Measurements from ENCODE around the gene FRAS1.
"Not testable (repeated sequence)": the region's sequence is repeated elsewhere in the genome, so short reads cannot be mapped to it uniquely, and the experiment has no call there.

Gene FRAS1

DNA sequence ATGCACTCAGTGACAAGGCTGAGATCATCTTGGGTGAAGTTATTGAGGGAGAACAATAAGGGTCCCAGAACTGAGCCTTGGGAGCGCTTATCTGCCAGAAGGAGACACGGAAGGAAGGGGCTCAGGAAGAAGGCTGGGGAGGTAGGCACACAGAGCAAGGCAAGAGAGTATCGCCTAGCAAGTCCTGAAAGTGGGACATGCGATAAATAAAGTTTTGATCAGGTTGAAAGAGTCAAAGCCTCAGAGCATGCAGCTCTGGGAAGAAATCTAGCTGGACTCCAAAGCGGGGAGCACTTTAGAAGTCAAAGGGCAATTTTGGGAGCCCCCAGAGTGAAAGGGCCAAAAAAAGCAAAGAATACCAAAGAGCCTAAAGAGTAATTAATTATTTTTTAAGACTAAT is 476.7 kb downstream of the FRAS1 start:
- in situ Hi-C loops (cut with MboI; ENCODE audit: low sequenced_read_pairs, unreplicated experiment) = no loop called here
- no peak for TF ChIP-seq CTCF (IDR thresholded peaks at IDR 0.05; ENCODE audit: borderline replicate concordance, control extremely low read depth, extremely low read depth, insufficient read depth, missing control alignments)

GRCh38 chr4:78534286-78534955 is 477.3 kb downstream of the FRAS1 start:
- no peak for TF ChIP-seq CTCF (IDR thresholded peaks at IDR 0.05; ENCODE audit: borderline replicate concordance, control extremely low read depth, extremely low read depth, insufficient read depth, missing control alignments)
- in situ Hi-C loops (cut with MboI; ENCODE audit: low sequenced_read_pairs, unreplicated experiment) = no loop called here
- DNase-seq (ENCODE audit: low spot score) = no peak

More for the DNA sequence above, 476.7 kb downstream of the FRAS1 start:
- DNase-seq (ENCODE audit: low spot score) = no peak

GRCh38 chr4:78542373-78542772 is 485.2 kb downstream of the FRAS1 start:
- in situ Hi-C loops (cut with MboI; ENCODE audit: low sequenced_read_pairs, unreplicated experiment) = no loop called here
- DNase-seq (ENCODE audit: low spot score) = no peak
- TF ChIP-seq CTCF (IDR thresholded peaks at IDR 0.05; ENCODE audit: borderline replicate concordance, control extremely low read depth, extremely low read depth, insufficient read depth, missing control alignments) = no peak

DNA sequence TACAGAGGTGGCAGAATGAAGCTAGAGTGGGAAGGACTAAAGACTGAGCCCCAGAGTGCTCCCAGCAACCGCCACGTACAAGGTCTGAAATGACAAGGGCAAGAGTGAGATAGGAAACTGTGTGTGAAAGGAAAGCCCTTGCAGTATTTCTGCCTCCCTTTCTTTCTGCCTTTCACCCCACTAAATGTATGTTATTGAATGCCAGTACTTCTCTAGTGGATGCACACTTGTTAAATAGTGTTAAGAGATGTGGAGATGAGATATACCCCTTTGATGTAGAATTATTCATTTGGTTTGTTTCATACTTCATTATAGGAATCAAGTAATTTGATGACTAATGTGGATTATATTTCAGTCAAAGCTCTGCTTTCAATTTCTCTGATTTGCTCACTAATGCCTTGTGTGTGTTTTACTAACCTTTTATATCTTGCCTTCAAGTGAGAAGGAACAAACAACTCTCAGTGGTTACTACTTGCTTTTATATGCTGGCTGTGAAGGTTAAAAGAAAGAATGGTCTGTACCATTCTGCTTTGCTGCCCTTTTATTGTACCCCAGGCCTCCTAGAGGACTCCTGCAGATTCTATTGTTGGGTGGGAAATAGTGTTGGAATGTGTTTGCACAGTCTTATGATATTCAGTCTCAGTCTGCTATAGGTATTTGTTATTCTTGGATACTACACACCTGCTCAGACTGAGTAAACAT is 486.5 kb downstream of the FRAS1 start:
- no peak for TF ChIP-seq CTCF (IDR thresholded peaks at IDR 0.05; ENCODE audit: borderline replicate concordance, control extremely low read depth, extremely low read depth, insufficient read depth, missing control alignments)
- in situ Hi-C loops (cut with MboI; ENCODE audit: low sequenced_read_pairs, unreplicated experiment) = no loop called here

DNA sequence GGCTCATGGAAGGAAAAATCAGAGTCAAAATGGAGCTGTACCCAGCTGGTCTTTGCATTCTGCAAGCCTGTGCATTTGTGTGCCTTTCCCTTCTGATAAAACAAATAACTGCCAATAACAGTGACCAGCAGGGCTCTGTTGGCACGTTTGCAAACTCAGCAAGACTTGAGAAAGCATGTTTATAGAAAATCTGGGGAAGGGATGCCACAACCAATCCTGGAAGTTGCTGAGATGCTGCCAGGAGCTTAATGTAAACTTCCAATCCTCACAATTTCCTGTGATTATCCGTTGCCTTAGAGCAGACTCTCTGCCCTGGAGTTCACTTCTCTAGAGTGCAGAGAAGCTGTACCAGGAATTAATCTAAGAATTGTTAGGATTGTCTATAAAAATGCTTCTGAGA is 487.6 kb downstream of the FRAS1 start:
- in situ Hi-C loops (cut with MboI; ENCODE audit: low sequenced_read_pairs, unreplicated experiment) = no loop called here
- no peak for DNase-seq (ENCODE audit: low spot score)
- TF ChIP-seq CTCF (IDR thresholded peaks at IDR 0.05; ENCODE audit: borderline replicate concordance, control extremely low read depth, extremely low read depth, insufficient read depth, missing control alignments) = no peak

More for the DNA sequence above, 486.5 kb downstream of the FRAS1 start:
- DNase-seq (ENCODE audit: low spot score) = no peak

GRCh38 chr4:78545275-78546246 is 488.4 kb downstream of the FRAS1 start:
- DNase-seq (ENCODE audit: low spot score) = no peak
- in situ Hi-C loops (cut with MboI; ENCODE audit: low sequenced_read_pairs, unreplicated experiment) = no loop called here
- no peak for TF ChIP-seq CTCF (IDR thresholded peaks at IDR 0.05; ENCODE audit: borderline replicate concordance, control extremely low read depth, extremely low read depth, insufficient read depth, missing control alignments)

DNA sequence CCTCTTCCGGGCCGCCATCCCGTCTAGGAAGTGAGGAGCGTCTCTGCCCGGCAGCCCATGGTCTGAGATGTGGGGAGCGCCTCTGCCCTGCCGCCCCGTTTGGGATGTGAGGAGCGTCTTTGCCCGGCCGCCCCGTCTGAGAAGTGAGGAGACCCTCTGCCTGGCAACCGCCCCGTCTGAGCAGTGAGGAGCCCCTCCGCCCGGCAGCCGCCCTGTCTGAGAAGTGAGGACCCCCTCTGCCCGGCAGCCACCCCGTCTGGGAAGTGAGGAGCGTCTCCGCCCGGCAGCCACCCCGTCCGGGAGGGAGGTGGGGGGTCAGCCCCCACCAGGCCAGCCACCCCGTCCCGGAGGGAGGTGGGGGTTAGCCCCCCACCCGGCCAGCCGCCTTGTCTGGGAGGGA is 490.8 kb downstream of the FRAS1 start:
- in situ Hi-C loops (cut with MboI; ENCODE audit: low sequenced_read_pairs, unreplicated experiment); DNase-seq (ENCODE audit: low spot score): not testable (repeated sequence)

DNA sequence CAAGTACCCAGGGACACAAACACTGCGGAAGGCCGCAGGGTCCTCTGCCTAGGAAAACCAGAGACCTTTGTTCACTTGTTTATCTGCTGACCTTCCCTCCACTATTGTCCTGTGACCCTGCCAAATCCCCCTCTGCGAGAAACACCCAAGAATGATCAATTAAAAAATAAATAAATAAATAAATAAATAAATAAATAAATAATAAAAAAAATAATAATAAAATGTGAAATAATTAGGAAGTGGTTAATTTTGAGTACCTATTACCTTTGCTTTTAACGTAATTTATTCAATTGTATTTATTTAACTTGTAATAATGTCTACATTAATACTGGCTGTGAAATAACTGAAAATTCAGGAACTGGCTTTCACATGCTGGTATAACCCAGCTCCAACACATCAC is 491.8 kb downstream of the FRAS1 start:
- DNase-seq (ENCODE audit: low spot score); in situ Hi-C loops (cut with MboI; ENCODE audit: low sequenced_read_pairs, unreplicated experiment): not testable (repeated sequence)

Data from GM13976 (cell line).